ENCODE results near the gene SEMA4D.

SEMA4D gene

GRCh38 chr9:89524963-89525362 is 27.1 kb upstream of the SEMA4D start:
- Histone ChIP-seq H3K27ac (ENCODE audit: low read length) (peak overlapping the region; percentile 98), H3K79me2 (ENCODE audit: insufficient read depth, low read length) (peaks cover 4% of the 10 kb centered on the region), H3K36me3 (ENCODE audit: insufficient read depth, low read length) (no peaks in the 10 kb centered on the region), H3K9ac (ENCODE audit: low read depth, low read length) (no peak overlapping the region), H2AFZ (ENCODE audit: low read depth, low read length) (no peak overlapping the region), H3K4me2 (ENCODE audit: insufficient read depth, low read length) (no peak overlapping the region), H3K4me1 (ENCODE audit: insufficient read depth, low read length) (peaks cover 92% of the 10 kb centered on the region), H3K4me3 (ENCODE audit: low read depth in 1 of 2, low read length in 2 of 2) (no peak overlapping the region), H3K9me3 (ENCODE audit: insufficient read depth, low read length, severe bottlenecking) (no peaks in the 10 kb centered on the region), H3K27me3 (ENCODE audit: insufficient read depth, low read length, poor library complexity) (no peaks in the 10 kb centered on the region), H4K20me1 (ENCODE audit: insufficient read depth, low read length) (no peaks in the 10 kb centered on the region)
- no peak for DNase-seq
- ATAC-seq (ENCODE audit: insufficient read depth, low read depth), result no peak
- TF ChIP-seq, protein P1, sequence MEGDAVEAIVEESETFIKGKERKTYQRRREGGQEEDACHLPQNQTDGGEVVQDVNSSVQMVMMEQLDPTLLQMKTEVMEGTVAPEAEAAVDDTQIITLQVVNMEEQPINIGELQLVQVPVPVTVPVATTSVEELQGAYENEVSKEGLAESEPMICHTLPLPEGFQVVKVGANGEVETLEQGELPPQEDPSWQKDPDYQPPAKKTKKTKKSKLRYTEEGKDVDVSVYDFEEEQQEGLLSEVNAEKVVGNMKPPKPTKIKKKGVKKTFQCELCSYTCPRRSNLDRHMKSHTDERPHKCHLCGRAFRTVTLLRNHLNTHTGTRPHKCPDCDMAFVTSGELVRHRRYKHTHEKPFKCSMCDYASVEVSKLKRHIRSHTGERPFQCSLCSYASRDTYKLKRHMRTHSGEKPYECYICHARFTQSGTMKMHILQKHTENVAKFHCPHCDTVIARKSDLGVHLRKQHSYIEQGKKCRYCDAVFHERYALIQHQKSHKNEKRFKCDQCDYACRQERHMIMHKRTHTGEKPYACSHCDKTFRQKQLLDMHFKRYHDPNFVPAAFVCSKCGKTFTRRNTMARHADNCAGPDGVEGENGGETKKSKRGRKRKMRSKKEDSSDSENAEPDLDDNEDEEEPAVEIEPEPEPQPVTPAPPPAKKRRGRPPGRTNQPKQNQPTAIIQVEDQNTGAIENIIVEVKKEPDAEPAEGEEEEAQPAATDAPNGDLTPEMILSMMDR (IDR thresholded peaks at IDR 0.05; ENCODE audit: borderline replicate concordance, extremely low read depth, low read length, poor library complexity, severe bottlenecking), result no peak
- TF ChIP-seq EZH2 (IDR thresholded peaks at IDR 0.05; ENCODE audit: borderline replicate concordance, low read depth, low read length, severe bottlenecking), result no peak

DNA sequence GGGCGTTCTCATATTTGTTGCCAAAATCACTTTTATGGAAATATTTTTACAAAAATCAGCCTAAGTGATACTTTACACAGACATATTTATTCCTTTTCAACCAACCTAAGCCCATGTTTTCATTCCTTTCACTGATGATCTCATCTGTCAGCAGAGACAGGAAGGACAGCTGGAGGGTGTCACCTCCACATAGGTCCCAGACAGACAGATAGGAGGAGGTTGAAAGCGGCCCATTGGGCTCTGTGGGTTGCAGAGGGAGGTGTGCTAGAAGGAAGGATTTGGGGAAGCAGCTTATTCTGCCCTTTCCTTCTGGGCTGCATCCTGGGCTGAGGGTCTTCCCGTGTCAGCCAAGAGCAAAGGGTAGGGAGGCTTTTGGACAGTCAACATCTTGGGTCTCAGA is 26.0 kb upstream of the SEMA4D start:
- peaks cover 4% of the 10 kb centered on the region for H3K79me2 ChIP-seq (ENCODE audit: insufficient read depth, low read length)
- H3K27me3 ChIP-seq (ENCODE audit: insufficient read depth, low read length, poor library complexity), result no peaks in the 10 kb centered on the region
- H3K27ac ChIP-seq (ENCODE audit: low read length), result peak overlapping the region; percentile 98

DNA sequence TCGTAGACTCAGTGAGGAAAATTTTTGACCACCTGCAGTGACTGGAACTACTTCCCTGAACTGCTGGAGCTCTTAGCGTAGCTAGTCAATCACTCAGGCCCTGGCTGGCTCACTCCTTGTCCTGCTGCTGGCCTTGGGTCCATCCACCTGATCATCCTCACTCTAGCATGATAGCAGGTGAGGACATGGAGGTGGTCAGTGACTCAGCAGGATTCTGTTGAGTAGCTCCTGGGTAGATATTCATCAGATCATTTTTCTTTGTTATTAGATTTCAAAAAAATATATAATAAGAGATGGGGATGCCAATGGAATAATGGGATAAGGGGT is 25.0 kb upstream of the SEMA4D start:
- DNase-seq, result no peak
- Histone ChIP-seq H4K20me1 (ENCODE audit: insufficient read depth, low read length) (no peaks in the 10 kb centered on the region), H3K27me3 (ENCODE audit: insufficient read depth, low read length, poor library complexity) (no peaks in the 10 kb centered on the region), H2AFZ (ENCODE audit: low read depth, low read length) (peak overlapping the region; percentile 27), H3K9ac (ENCODE audit: low read depth, low read length) (peak overlapping the region; percentile 62), H3K4me2 (ENCODE audit: insufficient read depth, low read length) (peak overlapping the region; percentile 46), H3K4me1 (ENCODE audit: insufficient read depth, low read length) (peaks cover 91% of the 10 kb centered on the region), H3K9me3 (ENCODE audit: insufficient read depth, low read length, severe bottlenecking) (no peaks in the 10 kb centered on the region), H3K36me3 (ENCODE audit: insufficient read depth, low read length) (no peaks in the 10 kb centered on the region), H3K27ac (ENCODE audit: low read length) (peak overlapping the region; percentile 98), H3K4me3 (ENCODE audit: low read depth in 1 of 2, low read length in 2 of 2) (peak overlapping the region in 1 of 2 experiments; percentile 35; a peak in 1 of 4 replicates), H3K79me2 (ENCODE audit: insufficient read depth, low read length) (peaks cover 4% of the 10 kb centered on the region)
- TF ChIP-seq, protein P1 (IDR thresholded peaks at IDR 0.05; ENCODE audit: borderline replicate concordance, extremely low read depth, low read length, poor library complexity, severe bottlenecking), result no peak
- TF ChIP-seq EZH2 (IDR thresholded peaks at IDR 0.05; ENCODE audit: borderline replicate concordance, low read depth, low read length, severe bottlenecking), result no peak
- 0 out of 3 replicates have a peak, but pooled peaks have one; percentile 0 for ATAC-seq (ENCODE audit: insufficient read depth, low read depth)

More for the DNA sequence above, 26.0 kb upstream of the SEMA4D start:
- ATAC-seq (ENCODE audit: insufficient read depth, low read depth), result peak; percentile 52
- Histone ChIP-seq H3K9ac (ENCODE audit: low read depth, low read length) (peak overlapping the region; percentile 62), H4K20me1 (ENCODE audit: insufficient read depth, low read length) (no peaks in the 10 kb centered on the region), H3K36me3 (ENCODE audit: insufficient read depth, low read length) (no peaks in the 10 kb centered on the region), H3K9me3 (ENCODE audit: insufficient read depth, low read length, severe bottlenecking) (no peaks in the 10 kb centered on the region), H3K4me2 (ENCODE audit: insufficient read depth, low read length) (peak overlapping the region; percentile 46), H3K4me3 (ENCODE audit: low read depth in 1 of 2, low read length in 2 of 2) (no peak overlapping the region), H2AFZ (ENCODE audit: low read depth, low read length) (no peak overlapping the region), H3K4me1 (ENCODE audit: insufficient read depth, low read length) (peaks cover 92% of the 10 kb centered on the region)
- DNase-seq, result peak; percentile 75
- TF ChIP-seq, protein P1 (IDR thresholded peaks at IDR 0.05; ENCODE audit: borderline replicate concordance, extremely low read depth, low read length, poor library complexity, severe bottlenecking), result no peak
- TF ChIP-seq EZH2 (IDR thresholded peaks at IDR 0.05; ENCODE audit: borderline replicate concordance, low read depth, low read length, severe bottlenecking), result no peak
